ENCODE measurements around the gene AP1AR. TPM values are rescaled to one million over a fixed set of nuclear protein-coding genes. Genes with fewer than 3 reads are reported as not detected.
"Not testable (repeated sequence)": the region's sequence is repeated elsewhere in the genome, so short reads cannot be mapped to it uniquely, and the experiment has no call there.

Gene AP1AR
- total and polyA plus RNA-seq, 3 donors from 2014 or later: 22.6 to 29.4 (median 24.6) TPM

DNA sequence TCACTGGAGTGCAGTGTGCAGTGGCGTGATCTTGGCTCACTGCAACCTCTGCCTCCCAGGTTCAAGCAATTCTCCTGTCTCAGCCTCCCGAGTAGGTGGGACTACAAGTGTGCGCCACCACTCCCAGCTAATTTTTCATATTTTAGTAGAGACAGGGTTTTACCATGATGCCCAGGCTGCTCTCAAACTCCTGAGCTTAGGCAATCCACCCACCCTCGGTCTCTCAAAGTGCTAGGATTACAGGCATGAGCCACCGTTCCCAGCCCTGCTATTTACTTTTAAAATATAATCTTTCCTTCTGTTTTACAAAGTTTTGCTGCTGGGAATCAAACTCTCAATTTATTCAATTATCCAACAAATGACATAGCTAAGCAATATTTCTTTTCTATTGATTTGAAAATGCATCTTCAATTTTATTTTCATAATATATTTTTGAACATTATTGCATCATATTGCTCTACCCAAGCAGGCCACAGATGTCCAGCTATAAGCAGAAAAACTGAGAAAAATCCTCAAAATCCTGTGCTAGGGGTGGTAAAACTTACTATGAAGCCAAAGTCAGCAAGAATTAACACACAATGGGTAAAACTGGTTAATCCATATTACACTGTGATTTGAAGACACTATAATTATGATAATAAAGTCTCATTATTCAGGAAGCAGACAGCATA lies 48.9 kb downstream of the AP1AR start:
- Histone ChIP-seq H3K4me3 (no peak overlapping the region), H3K27ac (no peak overlapping the region), H3K36me3 (ENCODE audit: low read depth, missing control alignments) (no peaks in the 10 kb centered on the region), H3K9me3 (no peaks in the 10 kb centered on the region), H3K27me3 (no peaks in the 10 kb centered on the region), H3K4me1 (no peaks in the 10 kb centered on the region)
- TF ChIP-seq POLR2A (IDR thresholded peaks at IDR 0.05): no peak
- TF ChIP-seq, protein P1, sequence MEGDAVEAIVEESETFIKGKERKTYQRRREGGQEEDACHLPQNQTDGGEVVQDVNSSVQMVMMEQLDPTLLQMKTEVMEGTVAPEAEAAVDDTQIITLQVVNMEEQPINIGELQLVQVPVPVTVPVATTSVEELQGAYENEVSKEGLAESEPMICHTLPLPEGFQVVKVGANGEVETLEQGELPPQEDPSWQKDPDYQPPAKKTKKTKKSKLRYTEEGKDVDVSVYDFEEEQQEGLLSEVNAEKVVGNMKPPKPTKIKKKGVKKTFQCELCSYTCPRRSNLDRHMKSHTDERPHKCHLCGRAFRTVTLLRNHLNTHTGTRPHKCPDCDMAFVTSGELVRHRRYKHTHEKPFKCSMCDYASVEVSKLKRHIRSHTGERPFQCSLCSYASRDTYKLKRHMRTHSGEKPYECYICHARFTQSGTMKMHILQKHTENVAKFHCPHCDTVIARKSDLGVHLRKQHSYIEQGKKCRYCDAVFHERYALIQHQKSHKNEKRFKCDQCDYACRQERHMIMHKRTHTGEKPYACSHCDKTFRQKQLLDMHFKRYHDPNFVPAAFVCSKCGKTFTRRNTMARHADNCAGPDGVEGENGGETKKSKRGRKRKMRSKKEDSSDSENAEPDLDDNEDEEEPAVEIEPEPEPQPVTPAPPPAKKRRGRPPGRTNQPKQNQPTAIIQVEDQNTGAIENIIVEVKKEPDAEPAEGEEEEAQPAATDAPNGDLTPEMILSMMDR (IDR thresholded peaks at IDR 0.05): no peak
- intact Hi-C loops (cut with DNase I; ENCODE audit: low total_unique reads): no loop called here
- WGBS, 2 donors: 83 to 86% methylated on average over 5 of the region's 5 CpGs
- no peak for DNase-seq

DNA sequence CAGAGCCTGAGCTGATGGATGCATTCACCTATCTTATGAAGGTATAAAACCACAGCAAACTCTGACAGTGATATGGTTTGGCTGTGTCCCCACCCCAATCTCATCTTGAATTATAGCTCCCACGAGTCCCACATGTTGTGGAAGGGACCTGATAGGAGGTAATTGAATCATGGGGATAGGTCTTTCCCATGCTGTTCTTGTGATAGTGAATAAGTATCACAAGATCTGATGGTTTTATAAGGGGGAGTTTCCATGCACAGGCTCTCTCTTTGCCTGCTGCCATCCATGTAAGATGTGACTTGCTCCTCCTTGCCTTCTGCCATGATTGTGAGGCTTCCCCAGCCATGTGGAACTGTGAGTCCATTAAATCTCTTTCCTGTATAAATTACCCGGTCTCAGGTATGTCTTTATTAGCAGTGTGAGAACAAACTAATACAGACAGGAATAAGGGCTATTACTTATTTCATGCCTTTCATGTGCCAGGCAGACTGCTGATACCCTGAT lies 50.4 kb downstream of the AP1AR start:
- H3K9me3 ChIP-seq; H3K27me3 ChIP-seq; H3K4me3 ChIP-seq; H3K36me3 ChIP-seq (ENCODE audit: low read depth, missing control alignments); intact Hi-C loops (cut with DNase I; ENCODE audit: low total_unique reads); DNase-seq; H3K27ac ChIP-seq; H3K4me1 ChIP-seq: not testable (repeated sequence)
- WGBS, 2 donors: 92 to 95% methylated on average over 2 of the region's 2 CpGs

DNA sequence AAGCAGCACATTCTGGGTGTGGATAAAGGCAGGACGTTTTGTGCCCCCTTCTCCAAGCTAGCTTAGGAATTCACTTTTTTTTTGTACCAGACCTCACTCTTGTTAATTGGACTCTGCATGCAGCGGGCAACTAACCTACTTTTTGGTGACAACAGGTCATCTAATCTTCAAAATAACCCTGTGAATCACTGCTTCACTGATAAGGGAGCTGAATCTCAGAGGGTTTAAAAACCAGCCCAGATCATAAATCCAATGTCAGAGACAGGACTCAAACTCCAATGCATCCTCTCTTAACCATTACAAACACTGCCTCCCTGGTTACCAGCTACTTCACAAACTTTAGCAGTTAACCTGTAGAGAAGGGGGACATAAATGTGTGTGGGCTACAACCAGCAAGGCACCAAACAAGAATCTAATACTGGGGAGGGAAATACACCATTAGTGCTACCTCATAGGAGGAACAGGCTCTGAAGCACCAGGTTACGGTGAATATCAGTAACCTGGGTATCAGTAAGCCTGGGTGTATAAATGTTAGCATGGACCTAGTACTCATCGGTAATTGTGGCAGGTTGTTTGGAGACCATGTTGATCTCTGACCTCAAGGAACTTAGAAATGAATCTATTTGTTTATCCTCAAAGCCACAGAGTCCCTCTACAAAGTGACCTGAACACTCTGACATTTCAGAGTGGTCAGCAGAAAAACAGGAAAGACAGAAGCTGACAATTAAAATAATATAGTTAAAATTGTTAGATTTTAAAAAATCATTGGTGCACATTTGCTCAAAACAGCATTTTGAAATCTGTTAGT lies 51.5 kb downstream of the AP1AR start:
- intact Hi-C loops (cut with DNase I; ENCODE audit: low total_unique reads): no loop called here
- H3K9me3 ChIP-seq: no peaks in the 10 kb centered on the region
- H3K4me3 ChIP-seq: no peak overlapping the region
- no peak overlapping the region for H3K27ac ChIP-seq
- no peak for DNase-seq
- WGBS, 2 donors: 80 to 84% methylated on average over 4 of the region's 4 CpGs
- H3K27me3 ChIP-seq: no peaks in the 10 kb centered on the region
- no peaks in the 10 kb centered on the region for H3K4me1 ChIP-seq
- no peak for TF ChIP-seq POLR2A (IDR thresholded peaks at IDR 0.05)
- TF ChIP-seq, protein P1 (IDR thresholded peaks at IDR 0.05): no peak
- H3K36me3 ChIP-seq (ENCODE audit: low read depth, missing control alignments): no peaks in the 10 kb centered on the region

DNA sequence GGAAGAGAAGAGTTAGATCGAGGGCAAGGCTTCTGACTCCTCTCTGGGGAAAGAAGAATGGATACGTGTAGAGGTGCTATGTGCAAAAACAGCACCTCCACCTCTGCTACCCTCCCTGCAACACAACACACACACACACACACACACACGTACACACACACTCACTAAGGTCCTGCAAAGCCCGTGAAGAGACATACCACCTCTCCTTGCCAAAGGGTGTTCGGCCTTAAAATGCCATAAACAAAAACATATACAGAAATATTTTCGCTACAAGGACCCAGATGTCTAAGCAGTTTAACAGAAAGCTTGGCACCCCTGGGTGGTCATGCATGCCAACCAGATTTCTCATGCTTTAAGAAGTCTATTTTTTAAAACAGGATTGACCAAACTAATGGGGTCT lies 52.6 kb downstream of the AP1AR start:
- Histone ChIP-seq H3K27ac (peak overlapping the region in 1 of 2 donors; percentile 34), H3K4me1 (no peaks in the 10 kb centered on the region), H3K4me3 (peak overlapping the region in 1 of 2 donors; percentile 68), H3K27me3 (no peaks in the 10 kb centered on the region), H3K36me3 (ENCODE audit: low read depth, missing control alignments) (no peaks in the 10 kb centered on the region), H3K9me3 (no peaks in the 10 kb centered on the region)
- TF ChIP-seq, protein P1 (IDR thresholded peaks at IDR 0.05): no peak
- no peak for TF ChIP-seq POLR2A (IDR thresholded peaks at IDR 0.05)
- no peak for DNase-seq
- WGBS, 2 donors: 12 to 28% methylated on average over 6 of the region's 6 CpGs
- intact Hi-C loops (cut with DNase I; ENCODE audit: low total_unique reads): no loop called here

DNA sequence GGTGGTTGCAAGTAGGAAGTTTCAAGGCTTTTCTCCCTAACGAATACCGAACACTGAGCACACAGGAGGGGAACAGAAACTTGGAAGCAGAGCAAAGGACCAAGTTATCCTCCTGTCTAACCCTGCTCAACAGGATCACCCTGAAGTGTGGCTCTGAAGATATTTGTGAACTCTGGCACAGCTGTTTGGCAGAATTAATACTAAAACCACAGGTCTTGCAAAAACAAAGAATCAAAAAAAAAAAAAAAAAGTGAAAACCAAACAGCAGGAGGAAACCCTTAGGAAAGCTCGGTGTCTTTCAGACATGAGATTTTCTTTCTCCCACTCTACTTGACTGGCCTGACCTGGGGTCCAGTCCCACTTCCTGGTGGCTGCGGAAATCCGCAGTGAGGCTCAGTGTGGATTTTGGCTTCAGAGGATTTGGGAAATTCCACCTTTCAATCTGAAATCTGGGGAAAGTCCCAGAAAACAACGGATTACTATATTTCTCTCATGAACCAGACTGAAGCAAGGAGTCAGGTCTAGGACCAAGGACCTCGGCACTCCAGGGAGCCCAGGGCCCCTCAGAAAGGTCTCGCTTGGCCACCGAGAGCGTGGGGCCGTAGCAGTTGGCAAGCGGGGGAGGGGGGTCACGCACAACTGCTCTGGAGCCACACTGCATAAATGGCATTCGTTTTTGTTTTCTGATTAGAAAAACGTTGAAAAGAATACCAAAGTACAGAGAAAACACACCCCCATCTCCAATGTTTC lies 53.2 kb downstream of the AP1AR start:
- H3K9me3 ChIP-seq: no peaks in the 10 kb centered on the region
- WGBS, 2 donors: 1% methylated on average over 15 of the region's 15 CpGs
- peak overlapping the region; percentile 65 to 68 for H3K4me3 ChIP-seq
- no peaks in the 10 kb centered on the region for H3K27me3 ChIP-seq
- TF ChIP-seq, protein P1 (IDR thresholded peaks at IDR 0.05): no peak
- TF ChIP-seq POLR2A (IDR thresholded peaks at IDR 0.05): no peak
- H3K4me1 ChIP-seq: no peaks in the 10 kb centered on the region
- DNase-seq: peak; percentile 30
- H3K27ac ChIP-seq: peak overlapping the region in 1 of 2 donors; percentile 73
- intact Hi-C loops (cut with DNase I; ENCODE audit: low total_unique reads): no loop called here
- no peaks in the 10 kb centered on the region for H3K36me3 ChIP-seq (ENCODE audit: low read depth, missing control alignments)
